Upper lobe of left lung (tissue), 6 donors: ENCODE data around the gene ZNF526. TPM values are rescaled to one million over a fixed set of nuclear protein-coding genes. Genes with fewer than 3 reads are reported as not detected.

Source experiments
- ATAC-seq, 2 donors: fragments of 200-7000 bp; cut with Tn5 transposase; one replicate each; pipeline ENCODE4 v1.9.1; 2022; ENCODE audit warnings: mild to moderate bottlenecking in 2 of 2, moderate library complexity in 2 of 2; ENCODE audit not compliant: low FRiP score in 2 of 2
- DNase-seq, 2 donors: peaks; one replicate each; pipeline ENCODE4 v3.0.0-alpha.2; 2019 to 2020
- H3K27ac ChIP-seq, 4 donors: fragments of 200-600 bp; sonication (generic); one replicate each; pipeline ENCODE4 v1.5.1; 2016 to 2019
- H3K27me3 ChIP-seq, 4 donors: fragments of 200-600 bp; sonication (generic); one replicate each; pipeline ENCODE4 v1.5.1; 2017 to 2019
- H3K36me3 ChIP-seq, 4 donors: fragments of 200-600 bp; sonication (generic); one replicate each; pipeline ENCODE4 v1.5.1; 2016 to 2019
- H3K4me1 ChIP-seq, 4 donors: fragments of 200-600 bp; sonication (generic); one replicate each; pipeline ENCODE4 v1.5.1; 2018 to 2019
- H3K4me3 ChIP-seq, 4 donors: fragments of 200-600 bp; sonication (generic); one replicate each; pipeline ENCODE4 v1.5.1; 2017 to 2019; ENCODE audit warnings: mild to moderate bottlenecking in 2 of 4, moderate library complexity in 1 of 4
- H3K9me3 ChIP-seq, 4 donors: fragments of 200-600 bp; sonication (generic); one replicate each; pipeline ENCODE4 v1.5.1; 2018 to 2019
- EP300 ChIP-seq, 4 donors: sonication (generic); formaldehyde crosslinking; IDR thresholded peaks; one replicate each; pipeline ENCODE4 v1.5.1; 2017; ENCODE audit warnings: antibody characterized with exemption in 4 of 4, control low read depth in 2 of 4
- POLR2A ChIP-seq, 4 donors: fragments of 450-650 bp; IDR thresholded peaks; one replicate each; pipeline ENCODE4 v1.5.1; 2016 to 2017; ENCODE audit warnings: antibody characterized with exemption in 4 of 4, mild to moderate bottlenecking in 2 of 4
- POLR2AphosphoS5 ChIP-seq, 2 donors: sonication (generic); formaldehyde crosslinking; IDR thresholded peaks; one replicate each; pipeline ENCODE4 v1.5.1; 2017; ENCODE audit warnings: antibody characterized with exemption in 2 of 2
- WGBS, 2 donors: methylation state at CpG; one replicate each; pipeline ENCODE4 v1.1.5; 2017 to 2018; 5-methylcytosine and 5-hydroxymethylcytosine counted together
- total RNA-seq, 6 donors: library from RNA; depleted of rRNA in 4 of 6; stranded (reverse); fragments of >200 nt in 4 of 6; gene quantifications; one replicate each; pipeline versions ENCODE4 v1.1.0 to v1.2.1, GENCODE V29; 2016 to 2021
- TF ChIP-seq, protein P1 (sequence below), 6 experiments: fragments of 450-650 bp in 4 of 6; fragments of 200-600 bp in 2 of 6; sonication (generic) in 2 of 6; IDR thresholded peaks; one replicate each; pipeline ENCODE4 v1.5.1; 2016 to 2019; ENCODE audit warnings: antibody characterized with exemption in 6 of 6
- donor health status: DM: no; HTN: no; CAD: no; lungs with moderate emphysema.
- donor health status: DM: no; HTN: yes; CAD: no; lungs with severe emphysema.

ZNF526 gene
- total RNA-seq, 6 donors from 2014 or later = 7.9 to 13.8 (median 11.4) TPM

GRCh38 chr19:42226886-42227285 lies 6.8 kb downstream of the ZNF526 start:
- no peaks in the 10 kb centered on the region for H3K27me3 ChIP-seq
- H3K27ac ChIP-seq = no peak overlapping the region
- ATAC-seq (no peak), DNase-seq (no peak)
- 83 to 92% methylated on average over 1 of the region's 1 CpG for WGBS, 2 donors
- H3K36me3 ChIP-seq = peaks cover 29 to 77% (median 72%) of the 10 kb centered on the region in 4 donors
- no peak overlapping the region for H3K4me3 ChIP-seq
- H3K4me1 ChIP-seq = peaks cover 0 to 4% (median under 1%) of the 10 kb centered on the region in 4 donors
- TF ChIP-seq, protein P1, sequence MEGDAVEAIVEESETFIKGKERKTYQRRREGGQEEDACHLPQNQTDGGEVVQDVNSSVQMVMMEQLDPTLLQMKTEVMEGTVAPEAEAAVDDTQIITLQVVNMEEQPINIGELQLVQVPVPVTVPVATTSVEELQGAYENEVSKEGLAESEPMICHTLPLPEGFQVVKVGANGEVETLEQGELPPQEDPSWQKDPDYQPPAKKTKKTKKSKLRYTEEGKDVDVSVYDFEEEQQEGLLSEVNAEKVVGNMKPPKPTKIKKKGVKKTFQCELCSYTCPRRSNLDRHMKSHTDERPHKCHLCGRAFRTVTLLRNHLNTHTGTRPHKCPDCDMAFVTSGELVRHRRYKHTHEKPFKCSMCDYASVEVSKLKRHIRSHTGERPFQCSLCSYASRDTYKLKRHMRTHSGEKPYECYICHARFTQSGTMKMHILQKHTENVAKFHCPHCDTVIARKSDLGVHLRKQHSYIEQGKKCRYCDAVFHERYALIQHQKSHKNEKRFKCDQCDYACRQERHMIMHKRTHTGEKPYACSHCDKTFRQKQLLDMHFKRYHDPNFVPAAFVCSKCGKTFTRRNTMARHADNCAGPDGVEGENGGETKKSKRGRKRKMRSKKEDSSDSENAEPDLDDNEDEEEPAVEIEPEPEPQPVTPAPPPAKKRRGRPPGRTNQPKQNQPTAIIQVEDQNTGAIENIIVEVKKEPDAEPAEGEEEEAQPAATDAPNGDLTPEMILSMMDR (IDR thresholded peaks at IDR 0.05) = no peak
- TF ChIP-seq POLR2AphosphoS5 (IDR thresholded peaks at IDR 0.05) (no peak), POLR2A (IDR thresholded peaks at IDR 0.05) (no peak), EP300 (IDR thresholded peaks at IDR 0.05) (no peak)
- H3K9me3 ChIP-seq = no peaks in the 10 kb centered on the region

DNA sequence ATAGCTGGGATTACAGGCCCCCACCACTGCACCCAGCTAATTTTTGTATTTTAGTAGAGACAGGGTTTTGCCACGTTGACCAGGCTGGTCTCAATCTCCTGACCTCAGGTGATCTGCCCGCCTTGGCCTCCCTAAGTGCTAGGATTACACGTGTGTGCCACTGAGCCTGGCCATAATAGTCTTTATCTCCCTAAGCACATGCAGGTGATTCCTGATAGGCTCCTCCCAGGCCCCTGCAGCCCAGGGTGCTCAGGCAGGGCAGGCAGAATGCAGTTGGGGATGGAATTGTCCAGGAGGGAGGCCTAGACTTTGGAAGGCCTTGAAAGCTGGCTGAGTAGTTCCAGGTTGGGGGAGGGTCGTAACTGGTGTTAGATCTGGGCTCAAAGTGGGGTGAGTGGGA lies 8.5 kb downstream of the ZNF526 start:
- no peaks in the 10 kb centered on the region for H3K27me3 ChIP-seq
- no peaks in the 10 kb centered on the region for H3K9me3 ChIP-seq
- ATAC-seq (no peak), DNase-seq (no peak)
- TF ChIP-seq, protein P1 (IDR thresholded peaks at IDR 0.05) = no peak
- TF ChIP-seq POLR2A (IDR thresholded peaks at IDR 0.05) (no peak), EP300 (IDR thresholded peaks at IDR 0.05) (no peak), POLR2AphosphoS5 (IDR thresholded peaks at IDR 0.05) (no peak)
- no peaks in the 10 kb centered on the region for H3K4me1 ChIP-seq
- WGBS, 2 donors = 89 to 90% methylated on average over 3 to 4 of the region's 4 CpGs
- H3K27ac ChIP-seq = no peak overlapping the region
- peaks cover 41 to 95% (median 90%) of the 10 kb centered on the region in 4 donors for H3K36me3 ChIP-seq
- no peak overlapping the region for H3K4me3 ChIP-seq

DNA sequence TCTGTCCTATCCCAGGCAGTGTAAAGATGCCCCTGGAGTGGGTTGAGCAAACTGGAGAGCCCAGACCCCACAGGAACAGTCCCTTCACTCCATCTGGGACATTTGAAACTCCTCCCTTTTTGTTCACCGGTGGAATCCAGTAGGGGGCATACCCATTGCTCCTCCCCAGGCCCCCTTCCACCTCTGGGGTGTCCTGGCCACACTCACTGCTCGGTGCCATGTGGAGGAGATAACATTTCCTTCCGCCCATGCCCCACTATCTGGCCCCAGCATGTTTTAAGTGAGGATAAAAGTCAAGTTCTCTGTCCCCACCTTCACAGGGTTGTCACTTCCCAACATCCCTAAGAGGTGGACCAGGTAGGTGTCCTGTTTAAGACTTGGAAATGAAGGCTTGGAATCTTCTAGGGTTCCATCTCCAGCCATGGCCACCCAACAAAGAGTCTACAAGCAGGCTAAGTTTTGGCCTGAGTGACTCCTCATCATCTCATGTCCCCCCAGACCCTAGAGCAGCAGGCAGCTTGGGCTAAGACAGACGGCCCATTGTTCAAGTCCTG lies 9.3 kb downstream of the ZNF526 start:
- no peaks in the 10 kb centered on the region for H3K4me1 ChIP-seq
- ATAC-seq (no peak), DNase-seq (no peak)
- no peak overlapping the region for H3K4me3 ChIP-seq
- WGBS, 2 donors = 80 to 100% methylated on average over 3 to 4 of the region's 4 CpGs
- H3K27me3 ChIP-seq = no peaks in the 10 kb centered on the region
- H3K36me3 ChIP-seq = peaks cover 47 to 97% (median 93%) of the 10 kb centered on the region in 4 donors
- TF ChIP-seq, protein P1 (IDR thresholded peaks at IDR 0.05) = no peak
- TF ChIP-seq POLR2AphosphoS5 (IDR thresholded peaks at IDR 0.05) = no peak
- no peak for TF ChIP-seq POLR2A (IDR thresholded peaks at IDR 0.05)
- TF ChIP-seq EP300 (IDR thresholded peaks at IDR 0.05) = no peak
- no peak overlapping the region for H3K27ac ChIP-seq
- no peaks in the 10 kb centered on the region for H3K9me3 ChIP-seq

- ATAC-seq (no peak), DNase-seq (no peak)
- no peaks in the 10 kb centered on the region for H3K27me3 ChIP-seq
- TF ChIP-seq EP300 (IDR thresholded peaks at IDR 0.05) (no peak), POLR2A (IDR thresholded peaks at IDR 0.05) (no peak), POLR2AphosphoS5 (IDR thresholded peaks at IDR 0.05) (no peak)
- TF ChIP-seq, protein P1 (IDR thresholded peaks at IDR 0.05) = no peak
- H3K36me3 ChIP-seq = peaks cover 41 to 97% (median 93%) of the 10 kb centered on the region in 4 donors
- H3K4me1 ChIP-seq = no peaks in the 10 kb centered on the region
- WGBS, 2 donors = 63 to 71% methylated on average over 3 to 8 of the region's 8 CpGs
- H3K9me3 ChIP-seq = no peaks in the 10 kb centered on the region
- H3K4me3 ChIP-seq = no peak overlapping the region
- H3K27ac ChIP-seq = peak overlapping the region in 1 of 4 donors; percentile 46
Measured at GRCh38 chr19:42229855-42230351, 9.8 kb downstream of the ZNF526 start.

DNA sequence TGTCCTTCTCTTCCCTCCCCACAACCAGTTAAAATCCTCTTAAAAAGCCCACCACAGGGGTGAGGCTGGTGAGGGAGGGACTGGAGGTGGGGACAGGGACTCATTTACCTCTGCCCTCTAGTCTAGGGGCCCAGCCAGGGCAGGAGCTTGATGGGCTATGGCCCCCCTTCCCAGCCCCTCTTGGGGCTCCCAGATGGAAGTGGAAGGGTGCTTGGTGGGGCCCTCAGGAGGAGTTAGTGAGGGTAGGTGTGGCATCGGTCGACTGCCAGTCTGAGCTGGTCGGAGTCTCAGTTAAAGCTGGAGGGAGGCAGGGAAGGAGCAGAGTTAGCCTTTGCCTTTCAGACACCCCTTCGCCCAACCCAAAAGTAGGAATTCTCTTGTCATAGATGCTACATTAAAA lies 10.5 kb downstream of the ZNF526 start:
- no peak for ATAC-seq
- no peak for DNase-seq
- Histone ChIP-seq H3K36me3 (peaks cover 35 to 97% (median 93%) of the 10 kb centered on the region in 4 donors), H3K27ac (peak overlapping the region in 1 of 4 donors; percentile 46), H3K4me3 (no peak overlapping the region), H3K9me3 (no peaks in the 10 kb centered on the region), H3K27me3 (no peaks in the 10 kb centered on the region), H3K4me1 (no peaks in the 10 kb centered on the region)
- 81% methylated on average over 4 of the region's 4 CpGs for WGBS, 2 donors
- TF ChIP-seq EP300 (IDR thresholded peaks at IDR 0.05) (no peak), POLR2AphosphoS5 (IDR thresholded peaks at IDR 0.05) (no peak), POLR2A (IDR thresholded peaks at IDR 0.05) (no peak)
- TF ChIP-seq, protein P1 (IDR thresholded peaks at IDR 0.05) = no peak
